NCI-H774 (cell line): ENCODE data around the gene TCAP.

Source experiments
- DNase-seq: peaks from one replicate; lab custom pipeline; 2025; lab: John Stamatoyannopoulos, UW

Gene TCAP, protein sequence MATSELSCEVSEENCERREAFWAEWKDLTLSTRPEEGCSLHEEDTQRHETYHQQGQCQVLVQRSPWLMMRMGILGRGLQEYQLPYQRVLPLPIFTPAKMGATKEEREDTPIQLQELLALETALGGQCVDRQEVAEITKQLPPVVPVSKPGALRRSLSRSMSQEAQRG

DNA sequence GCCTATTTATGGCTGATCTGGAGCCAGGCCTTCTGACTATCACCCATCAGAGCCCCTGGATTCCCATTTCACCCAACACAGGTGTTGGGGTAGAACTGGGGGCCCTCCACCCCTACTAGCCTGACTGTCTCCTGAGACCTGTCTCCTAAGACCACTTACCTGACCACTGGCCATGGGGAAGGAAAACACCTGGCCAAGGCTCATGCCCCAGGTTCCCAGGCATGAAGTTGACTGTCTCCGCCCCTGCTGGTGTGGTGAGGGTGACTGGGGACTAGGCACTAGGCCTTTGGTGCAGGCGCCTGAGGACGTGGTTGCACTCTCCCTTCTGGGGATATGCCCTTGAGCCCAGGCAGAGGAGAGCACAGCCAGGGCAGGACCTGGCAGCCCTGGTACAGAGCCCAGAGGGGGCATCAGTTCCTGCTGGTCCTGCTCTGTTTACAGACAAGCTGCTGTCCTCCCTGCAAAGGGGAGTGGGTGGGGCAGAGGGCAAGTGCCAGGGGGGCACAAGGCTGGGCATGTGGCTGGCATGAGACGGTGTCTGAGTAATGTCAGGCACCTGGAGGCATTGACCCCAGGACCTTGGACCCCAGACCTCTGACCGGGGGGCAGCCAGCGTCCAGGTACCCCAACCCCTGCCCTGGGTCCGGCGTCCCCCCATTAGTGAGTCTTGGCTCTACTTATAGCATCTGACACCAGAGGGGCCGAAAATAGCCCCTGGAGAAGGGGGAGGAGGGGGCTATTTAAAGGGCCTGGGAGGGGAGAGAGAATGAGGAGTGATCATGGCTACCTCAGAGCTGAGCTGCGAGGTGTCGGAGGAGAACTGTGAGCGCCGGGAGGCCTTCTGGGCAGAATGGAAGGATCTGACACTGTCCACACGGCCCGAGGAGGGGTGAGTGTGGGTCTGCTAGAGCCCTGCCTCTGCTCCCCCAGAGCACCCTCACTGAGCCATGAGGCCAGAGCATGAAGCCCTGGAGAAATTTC, at the start of gene TCAP:
Gene TCAP, plus strand, starts transcription at position 769 of the 981 bp plus-strand sequence. Its CDS starts 11 bp downstream, at position 780.
- DNase-seq = no peak

DNA sequence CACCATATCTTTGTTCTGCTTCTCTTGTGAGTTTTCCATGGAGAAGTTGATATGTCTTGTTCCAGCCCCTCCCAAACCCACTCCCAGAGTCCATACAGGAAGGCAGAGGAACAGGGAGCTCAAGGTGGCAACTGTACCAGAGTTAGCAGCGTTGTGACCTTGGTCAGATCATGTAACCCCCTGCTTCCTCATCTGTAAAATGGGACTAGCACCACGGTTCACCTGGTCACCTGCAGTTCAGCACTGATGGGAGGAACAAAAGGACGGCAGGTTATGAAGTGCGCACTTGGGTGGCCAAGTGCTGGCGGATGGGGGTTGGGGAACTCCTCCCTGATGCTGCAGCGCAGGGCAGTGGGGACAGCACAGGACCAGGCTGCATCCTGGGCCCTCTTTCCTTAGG, 49.7 kb upstream of the TCAP start:
- no peak for DNase-seq

DNA sequence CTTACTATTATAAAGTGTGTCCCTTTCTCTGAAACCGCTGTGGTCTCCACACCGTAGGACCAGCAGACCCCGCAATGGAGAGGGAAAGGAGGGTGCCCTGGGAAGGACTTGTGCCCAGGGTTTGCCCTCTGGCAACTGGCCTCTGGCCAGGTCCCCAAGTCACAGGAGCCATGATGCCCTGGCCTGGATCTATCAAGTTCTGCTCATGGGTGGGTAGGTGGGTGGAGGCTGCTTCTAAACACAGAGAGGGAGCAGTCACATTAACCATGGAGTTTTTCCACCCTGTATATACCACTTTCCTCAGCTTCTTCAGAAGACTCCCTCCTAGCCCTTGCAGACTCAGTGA, 48.1 kb upstream of the TCAP start:
- DNase-seq = no peak

DNA sequence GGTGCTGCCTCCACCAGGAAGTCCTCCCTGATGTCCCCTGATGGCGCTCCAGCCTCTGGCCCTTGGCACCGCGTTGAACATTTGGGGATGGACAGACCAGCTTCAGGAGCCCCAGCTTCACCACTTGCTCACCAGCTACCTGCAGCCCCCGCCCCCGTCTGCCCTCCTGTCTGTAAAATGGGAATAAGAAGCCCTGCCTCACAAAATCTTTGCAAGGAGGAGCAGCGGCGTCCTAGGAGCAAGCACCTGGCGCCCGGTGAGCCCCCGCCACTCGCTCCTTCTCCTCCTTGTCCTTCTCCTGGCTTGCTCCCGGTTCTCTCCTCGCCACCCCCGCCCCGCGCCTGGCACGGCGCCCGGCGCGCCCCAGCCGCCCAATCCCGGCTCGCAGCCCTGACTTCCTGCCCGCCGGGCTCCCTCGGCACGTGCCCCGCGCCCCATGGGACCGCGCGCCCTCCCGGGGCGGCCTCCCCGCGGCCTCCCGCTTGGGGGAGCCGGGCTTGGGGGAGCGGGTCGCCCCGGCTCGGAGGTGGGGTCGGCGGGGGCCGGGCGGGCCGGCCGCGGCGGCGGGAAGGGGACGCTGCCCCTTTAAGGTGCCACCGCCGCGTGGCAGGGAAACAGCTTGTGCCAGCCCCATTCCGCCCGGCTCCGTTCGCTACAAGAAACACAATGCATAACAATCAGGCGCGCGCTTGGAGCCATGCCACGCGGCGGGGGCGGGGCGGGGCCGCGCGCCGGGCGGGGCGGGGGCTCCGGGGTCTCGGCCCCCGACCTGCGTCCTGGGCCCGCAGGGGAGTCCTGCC, 47.5 kb upstream of the TCAP start:
- DNase-seq = peak; percentile 88

DNA sequence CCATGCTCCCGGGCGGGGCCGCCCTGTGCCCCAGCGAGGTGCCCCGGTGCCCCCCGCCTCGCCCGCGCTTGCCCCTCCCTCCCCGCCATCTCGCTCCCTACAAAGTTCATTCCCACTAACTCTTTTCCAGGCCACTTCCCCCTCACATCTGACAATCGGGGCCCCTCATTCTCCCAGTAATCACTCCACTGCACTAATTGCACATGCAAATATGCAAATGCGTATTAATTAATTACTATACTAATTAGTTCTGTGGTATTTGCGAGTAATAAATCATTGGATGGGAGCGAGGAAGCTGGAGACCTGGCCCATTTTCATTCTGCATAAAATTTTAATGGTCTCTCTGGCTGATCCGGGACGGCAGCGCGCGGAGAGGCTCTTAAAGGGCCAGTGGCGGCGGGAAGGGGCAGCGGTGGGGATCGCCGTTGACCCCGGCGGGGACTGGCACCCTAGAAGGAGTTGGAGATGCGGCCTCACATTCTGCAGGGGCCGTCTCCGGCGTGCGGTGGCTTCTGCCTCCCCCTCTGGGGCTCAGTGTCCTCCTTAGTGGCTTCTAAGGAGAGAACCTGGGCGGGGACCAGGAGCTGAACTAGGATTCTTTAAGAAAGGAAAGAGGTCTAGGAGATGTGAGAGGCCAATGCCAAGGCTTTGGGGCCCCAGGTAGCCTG, 46.8 kb upstream of the TCAP start:
- DNase-seq = no peak

DNA sequence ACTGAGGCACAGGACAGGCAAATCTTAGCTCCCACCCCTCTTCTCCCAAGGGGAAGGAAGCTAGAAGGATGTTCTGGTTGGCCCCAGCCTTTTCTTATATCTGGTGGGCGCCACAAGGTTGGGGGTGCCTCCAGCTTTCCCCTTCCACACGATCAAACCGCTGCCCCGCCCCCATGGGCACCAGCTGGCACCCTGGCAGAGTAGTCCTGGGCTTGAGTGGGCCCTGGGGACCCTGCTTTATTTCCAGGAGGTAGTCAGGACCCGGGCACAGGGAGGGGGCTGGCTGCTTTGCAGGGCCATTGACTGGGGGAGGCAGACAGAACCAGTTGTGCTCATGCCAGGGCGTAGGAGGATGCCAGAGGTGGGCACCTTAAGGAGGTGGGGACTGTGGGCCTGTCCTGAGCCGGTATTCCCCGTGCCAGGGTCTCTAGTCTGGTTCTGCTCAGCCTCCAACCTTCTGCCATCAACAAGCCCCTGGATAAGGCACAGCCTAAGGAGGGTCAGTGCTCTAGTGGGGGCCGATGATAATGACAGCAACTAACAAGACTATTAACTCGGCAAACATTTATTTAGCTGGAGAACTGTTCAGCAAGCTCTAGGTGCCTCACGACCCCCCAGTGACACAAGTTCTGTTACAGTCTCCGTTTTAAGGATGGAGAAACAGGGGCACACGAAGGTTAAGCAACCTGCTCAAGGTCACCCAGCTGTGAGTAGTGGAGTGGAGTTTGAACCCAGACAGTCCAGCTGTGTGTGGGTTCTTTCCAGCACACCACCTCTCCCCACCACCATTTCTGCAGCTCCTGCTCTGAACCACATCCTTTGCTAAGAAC, 46.0 kb upstream of the TCAP start:
- DNase-seq = no peak

DNA sequence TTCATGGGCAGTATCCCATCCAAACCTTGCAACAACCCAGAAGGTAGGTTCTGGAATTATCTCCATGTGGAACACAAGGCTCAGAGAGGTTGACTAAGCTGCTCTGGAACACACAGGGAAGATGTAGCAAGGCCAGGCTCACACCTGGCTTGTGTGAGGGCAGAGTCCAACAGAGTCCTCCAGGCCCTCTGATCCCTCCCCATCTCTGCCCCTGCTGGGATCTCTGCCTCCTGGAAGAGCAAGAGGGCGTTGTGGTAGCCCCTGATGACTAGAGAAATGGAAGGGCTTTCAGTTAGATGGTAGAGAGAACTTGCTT, 45.4 kb upstream of the TCAP start:
- DNase-seq = no peak

DNA sequence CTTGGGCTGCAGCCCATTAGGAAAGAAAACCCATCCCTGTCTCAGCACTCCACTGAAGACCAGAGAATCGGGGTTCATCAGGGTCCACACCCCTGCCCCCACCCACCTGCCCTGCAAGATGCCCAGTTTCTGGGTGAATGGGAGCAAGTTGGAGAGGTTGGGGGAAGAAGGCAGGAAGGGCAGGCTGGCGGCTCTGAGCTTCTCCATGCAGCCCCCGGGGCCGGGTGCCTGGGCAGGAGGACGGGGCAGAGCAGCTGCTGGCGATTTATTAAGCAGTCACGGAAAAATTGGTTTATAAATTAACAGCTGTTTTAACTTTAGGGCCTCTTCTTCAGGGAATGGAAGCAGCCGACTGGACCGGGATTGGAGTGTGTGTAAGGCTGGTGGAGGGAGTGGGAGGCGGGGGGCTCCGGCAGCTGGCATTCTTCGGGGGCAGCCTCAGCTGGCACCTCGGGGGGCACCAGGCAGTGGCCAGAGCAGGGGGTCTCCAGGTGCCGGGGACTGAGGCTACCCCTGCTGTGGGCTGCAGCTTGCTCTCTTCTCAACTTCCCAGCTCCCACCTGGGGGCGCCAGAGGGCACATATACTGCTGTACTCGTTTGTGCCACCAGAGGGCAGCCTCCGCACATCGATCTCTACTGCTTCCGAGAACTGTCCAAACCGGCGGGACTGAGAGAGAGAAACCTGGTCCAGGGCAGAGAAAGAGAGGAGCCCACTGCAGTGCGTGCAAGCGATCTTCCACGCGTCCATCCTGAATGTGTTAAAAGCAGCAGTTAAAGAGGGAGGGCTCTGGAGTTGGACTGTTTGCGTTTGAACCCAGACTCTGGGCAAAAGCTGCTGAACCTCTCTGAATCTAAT, 43.4 kb upstream of the TCAP start:
- peak; percentile 90 for DNase-seq

DNA sequence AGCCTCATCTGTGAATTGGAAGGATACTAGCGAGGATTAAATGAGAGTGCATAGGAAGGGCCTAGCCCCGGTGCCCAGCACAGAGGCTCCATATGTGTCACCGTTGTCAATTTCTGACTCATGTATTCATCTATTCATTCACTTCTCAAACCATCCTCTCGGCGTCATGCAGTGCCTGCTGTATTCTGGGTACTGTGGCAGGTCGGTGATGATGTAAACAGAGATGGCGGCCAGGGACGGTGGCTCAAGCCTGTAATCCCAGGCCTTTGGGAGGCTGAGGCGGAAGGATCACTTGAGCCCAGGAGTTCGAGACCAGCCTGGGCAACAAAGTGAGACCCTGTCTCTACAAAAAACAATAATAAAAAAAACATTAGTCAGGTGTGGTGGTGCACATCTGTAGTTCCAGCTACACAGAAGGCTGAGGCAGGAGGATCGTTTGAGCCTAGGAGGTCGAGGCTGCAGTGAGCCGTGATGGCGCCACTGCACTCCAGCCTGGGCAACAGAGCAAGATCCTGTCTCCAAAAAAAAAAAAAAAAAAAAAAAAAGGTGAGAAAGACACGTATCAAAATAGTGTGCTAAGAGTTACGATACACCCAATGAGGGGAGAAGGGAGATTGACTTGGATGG, 42.7 kb upstream of the TCAP start:
- DNase-seq = peak; percentile 63

DNA sequence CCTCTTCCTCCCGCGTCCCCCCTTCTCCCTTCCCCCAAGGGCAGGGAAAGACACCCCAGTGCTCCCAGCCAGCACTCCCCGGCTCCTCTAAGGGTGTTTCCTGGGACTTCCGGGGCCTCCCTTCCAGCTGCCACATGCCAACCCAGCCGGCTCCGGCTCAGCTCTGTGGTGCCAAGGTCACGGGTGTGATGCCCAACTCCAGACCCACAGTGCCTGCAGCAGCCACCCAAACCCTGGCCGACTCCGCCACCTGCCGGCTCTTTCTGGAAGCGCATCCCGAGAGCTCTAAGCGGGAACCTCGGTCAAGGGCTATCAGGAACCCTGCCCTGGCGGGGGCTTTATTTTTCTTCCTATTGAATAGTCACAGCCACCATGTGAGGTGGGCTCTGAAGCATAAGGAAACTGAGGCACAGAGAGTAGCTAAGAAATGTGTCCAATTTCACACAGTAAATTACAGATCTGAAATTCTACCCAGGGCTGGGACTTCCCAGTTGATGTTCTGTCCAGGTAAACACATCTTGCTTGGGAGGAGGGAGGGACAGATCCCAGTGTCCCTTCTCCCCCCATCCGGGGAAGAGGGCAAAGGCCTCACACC, 41.7 kb upstream of the TCAP start:
- peak; percentile 88 for DNase-seq

DNA sequence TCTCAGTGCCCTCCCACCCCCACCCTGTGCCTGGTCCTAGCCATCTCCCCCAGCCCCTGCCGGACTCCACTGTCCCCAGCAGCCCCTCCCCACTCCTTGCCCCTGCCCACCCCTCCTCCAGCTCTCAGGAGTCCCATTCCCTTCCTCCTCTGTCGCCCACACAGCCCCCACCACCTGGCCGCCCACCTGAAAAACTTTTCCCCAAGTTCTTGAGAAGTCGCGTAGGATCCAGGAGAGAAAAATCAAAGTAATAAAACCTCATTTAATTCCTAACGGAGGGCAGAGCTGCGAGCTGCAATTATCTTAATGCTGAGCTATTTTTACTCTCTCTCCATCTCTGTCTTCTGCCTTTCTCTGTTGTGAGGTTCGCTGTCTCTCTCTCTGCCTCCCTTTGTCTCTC, 40.8 kb upstream of the TCAP start:
- DNase-seq = no peak

DNA sequence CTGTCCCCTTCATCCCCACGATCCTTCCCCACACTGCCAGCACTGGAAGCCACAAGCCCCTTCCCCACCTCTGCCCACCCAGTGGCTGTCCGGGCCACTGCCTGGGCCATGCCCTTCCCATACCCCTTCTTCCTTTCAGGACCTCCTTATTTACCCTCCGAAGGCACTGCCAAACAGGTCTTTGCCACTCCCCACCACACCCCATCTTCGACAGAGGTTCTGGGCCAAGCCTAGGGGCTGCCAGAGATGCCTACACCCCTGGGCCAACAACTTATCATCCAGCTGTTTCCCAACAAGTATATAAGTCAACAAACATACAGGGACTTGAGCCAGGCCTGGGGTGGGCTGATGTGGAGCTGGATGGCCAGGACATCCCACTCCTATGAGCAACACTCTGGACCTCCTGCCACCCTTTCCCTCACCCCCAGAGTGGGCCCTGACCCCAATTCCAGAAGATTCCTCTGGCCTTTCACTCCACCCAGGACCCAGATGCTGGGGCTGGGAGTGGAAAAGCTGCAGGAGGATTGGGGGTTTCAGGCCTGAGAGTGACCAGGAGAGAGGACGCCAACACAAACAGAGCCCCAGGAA, 39.9 kb upstream of the TCAP start:
- no peak for DNase-seq

DNA sequence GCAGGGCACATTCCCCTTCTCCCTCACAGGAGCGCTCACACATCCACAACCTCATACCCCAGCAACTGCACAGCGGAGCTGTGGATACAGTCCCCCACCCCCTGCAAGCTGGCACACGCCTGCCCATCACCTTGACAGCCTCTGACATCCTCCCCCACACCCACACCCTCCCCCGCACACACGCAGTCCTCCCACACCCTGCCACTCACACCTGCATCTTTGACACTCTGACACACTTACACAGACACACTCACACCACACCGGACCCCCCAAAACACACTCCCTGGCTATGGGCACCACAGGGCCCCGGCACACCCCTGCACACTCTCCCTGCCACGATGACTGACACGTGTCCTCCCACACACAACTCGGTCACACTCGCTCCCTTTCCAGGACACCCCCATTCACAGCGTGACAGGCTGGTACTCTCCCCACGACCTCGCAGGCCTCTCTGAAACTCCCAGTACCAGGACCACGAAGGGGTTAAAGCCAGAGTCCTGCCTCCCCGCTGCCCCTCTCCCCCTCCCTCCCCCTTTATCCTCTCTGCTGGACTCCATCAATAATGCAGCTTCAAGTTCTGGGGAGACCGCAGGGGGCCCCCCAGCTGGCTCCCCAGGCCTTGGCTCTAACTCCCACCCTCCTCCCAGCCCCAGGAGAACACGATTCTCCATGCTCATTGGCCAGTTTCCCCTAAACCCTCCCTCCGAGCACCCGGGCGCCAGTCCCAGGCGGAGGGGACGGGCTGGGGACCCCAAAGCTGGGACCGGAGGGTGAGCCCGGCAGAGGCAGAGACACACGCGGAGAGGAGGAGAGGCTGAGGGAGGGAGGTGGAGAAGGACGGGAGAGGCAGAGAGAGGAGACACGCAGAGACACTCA, 38.7 kb upstream of the TCAP start, which contains the start of gene PPP1R1B:
Gene PPP1R1B, plus strand, starts transcription at position 782 of the 876 bp plus-strand sequence. CDS start 441 bp downstream, outside the sequence.
- no peak for DNase-seq

DNA sequence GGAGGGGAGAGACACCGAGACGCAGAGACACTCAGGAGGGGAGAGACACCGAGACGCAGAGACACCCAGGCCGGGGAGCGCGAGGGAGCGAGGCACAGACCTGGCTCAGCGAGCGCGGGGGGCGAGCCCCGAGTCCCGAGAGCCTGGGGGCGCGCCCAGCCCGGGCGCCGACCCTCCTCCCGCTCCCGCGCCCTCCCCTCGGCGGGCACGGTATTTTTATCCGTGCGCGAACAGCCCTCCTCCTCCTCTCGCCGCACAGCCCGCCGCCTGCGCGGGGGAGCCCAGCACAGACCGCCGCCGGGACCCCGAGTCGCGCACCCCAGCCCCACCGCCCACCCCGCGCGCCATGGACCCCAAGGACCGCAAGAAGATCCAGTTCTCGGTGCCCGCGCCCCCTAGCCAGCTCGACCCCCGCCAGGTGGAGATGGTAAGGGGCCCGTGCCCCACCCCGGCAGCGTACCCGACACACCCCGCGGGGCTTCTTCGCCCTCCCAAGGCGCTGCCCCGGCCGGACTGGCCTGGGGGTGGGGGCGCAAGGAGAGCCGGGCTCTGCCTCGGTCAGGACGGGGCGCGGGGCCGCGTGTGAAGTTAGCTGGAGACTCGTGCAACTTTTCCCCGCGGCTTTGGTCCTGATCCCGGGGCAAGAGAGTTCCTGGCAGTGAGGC, 38.0 kb upstream of the TCAP start:
- DNase-seq = no peak

DNA sequence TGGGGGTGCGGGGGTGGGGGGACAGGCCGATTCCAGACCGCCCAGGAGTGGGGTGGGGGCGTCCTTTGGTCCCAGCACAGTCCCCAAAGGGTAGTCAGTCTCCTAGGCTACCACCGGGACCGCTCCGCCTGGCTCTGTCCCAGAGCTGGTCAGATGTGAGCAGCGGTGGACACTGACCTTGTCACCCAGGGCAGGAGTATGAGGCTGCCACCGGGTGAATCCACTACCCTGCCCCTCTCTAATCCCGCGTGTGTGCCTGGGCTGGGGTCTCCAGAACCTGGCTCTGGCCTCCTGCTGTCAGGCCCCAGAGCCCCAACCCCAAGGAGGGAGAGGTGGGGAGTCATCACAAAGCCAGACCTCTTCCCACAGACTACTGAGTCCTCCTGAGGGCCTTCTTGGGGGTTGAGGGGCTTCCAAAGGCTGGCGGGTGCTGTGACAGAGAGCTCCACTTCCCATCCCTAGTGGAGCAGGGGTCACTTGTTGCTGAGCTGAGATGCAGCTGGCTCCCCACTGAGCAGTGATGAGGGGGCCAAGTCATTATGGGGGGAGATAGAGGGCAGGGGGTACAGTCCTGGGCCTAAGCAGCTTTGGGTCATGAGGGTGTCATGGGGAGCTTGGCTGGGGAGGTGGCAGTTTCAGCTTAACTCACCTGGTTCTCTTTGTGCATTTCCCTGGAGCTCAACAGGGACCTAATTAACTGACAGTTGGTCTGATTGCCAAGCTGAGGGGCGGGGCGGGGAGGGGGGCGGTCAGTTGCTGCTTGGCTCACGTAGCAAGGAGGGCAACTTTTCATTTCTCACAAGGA, 37.2 kb upstream of the TCAP start:
- no peak for DNase-seq

DNA sequence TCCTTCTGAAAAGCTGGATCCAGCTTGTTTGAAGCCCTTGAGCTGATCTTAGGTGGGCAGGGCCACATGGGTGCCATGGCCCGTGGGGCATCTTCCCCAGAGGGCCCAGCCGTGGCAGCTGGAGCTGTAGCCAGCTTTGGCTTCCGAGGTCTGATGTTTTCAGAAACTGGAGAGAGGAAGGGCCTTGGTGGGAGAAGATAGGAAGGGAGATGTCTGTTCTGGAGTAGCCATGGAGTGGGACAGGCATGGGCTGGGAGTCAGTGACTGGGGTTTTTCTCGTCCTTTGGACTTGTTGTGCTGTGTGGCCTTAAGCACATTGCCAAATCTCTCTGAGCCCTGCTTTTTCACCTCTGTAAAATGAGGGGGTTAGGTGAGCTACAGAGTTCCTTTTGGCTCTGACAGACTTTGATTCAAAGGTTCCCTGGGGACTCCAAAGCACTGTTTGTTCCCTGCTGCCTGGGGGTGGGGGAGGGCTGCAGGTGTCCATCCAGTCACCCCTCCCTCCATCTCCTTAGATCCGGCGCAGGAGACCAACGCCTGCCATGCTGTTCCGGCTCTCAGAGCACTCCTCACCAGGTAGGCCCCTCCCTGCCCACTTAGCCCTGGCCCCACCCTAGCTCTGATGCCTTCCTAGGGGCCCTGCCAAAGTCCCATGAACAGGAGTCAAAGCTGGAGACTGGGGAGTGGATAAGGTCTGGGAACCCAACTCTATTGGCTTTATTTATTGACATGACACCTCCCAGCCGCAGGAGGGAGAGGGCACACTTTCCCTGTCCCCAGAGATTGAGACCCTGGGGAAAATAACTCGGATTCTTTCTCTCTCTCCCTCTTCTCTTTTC, 36.3 kb upstream of the TCAP start:
- peak; percentile 42 for DNase-seq
